Parietal lobe (tissue), 1 donor: Measurements from ENCODE around the gene DDX49. TPM values are rescaled to one million over a fixed set of nuclear protein-coding genes. Genes with fewer than 3 reads are reported as not detected.

ENCODE experiments used
- total RNA-seq: library from RNA; depleted of rRNA; stranded (reverse); fragments of >200 nt; gene quantifications from one replicate; pipeline ENCODE4 v1.2.3, GENCODE V29; 2014

Gene DDX49, protein sequence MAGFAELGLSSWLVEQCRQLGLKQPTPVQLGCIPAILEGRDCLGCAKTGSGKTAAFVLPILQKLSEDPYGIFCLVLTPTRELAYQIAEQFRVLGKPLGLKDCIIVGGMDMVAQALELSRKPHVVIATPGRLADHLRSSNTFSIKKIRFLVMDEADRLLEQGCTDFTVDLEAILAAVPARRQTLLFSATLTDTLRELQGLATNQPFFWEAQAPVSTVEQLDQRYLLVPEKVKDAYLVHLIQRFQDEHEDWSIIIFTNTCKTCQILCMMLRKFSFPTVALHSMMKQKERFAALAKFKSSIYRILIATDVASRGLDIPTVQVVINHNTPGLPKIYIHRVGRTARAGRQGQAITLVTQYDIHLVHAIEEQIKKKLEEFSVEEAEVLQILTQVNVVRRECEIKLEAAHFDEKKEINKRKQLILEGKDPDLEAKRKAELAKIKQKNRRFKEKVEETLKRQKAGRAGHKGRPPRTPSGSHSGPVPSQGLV
- total RNA-seq, result 59.5 TPM

DNA sequence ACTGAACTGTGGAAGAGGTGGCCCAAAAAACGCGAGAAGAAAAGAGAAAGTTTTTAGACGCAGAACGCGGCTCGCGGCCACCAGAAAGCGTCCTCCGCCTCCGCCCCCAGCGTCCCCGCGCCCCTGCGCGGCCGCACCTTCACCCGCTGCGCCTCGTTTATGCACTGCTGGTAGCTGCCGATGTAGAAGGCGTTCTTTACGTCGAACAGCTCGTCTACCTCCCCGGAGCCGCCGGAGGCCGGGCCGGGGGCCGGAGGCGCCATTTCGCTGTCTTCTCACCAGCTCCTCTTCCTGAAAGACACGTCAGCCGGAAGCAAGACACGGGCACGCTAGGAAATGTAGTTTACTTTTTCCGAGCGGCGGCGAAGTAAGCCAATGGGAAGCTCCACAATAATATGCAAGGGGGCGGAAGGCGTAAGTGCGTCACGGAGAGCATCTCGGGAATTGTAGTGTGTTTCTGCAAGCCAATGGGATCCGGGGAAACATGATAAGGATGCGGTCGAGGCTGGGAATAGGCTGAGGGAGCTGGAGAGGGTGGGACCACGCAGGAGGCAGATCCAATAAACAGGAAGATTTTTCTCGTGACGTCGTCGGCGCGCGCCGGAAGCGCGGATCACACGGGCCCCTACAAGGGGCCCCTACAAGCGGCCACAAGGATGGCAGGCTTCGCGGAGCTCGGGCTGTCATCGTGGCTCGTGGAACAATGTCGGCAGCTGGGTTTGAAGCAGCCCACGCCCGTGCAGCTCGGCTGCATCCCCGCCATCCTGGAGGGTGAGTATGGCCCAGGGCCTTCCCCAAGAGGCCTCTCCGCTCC, at the start of gene DDX49, which contains the start of gene COPE:
Gene DDX49, plus strand, starts transcription at position 630 of the 814 bp plus-strand sequence. Its CDS starts 27 bp downstream, at position 657.
Gene COPE, minus strand, starts transcription at position 302 of the 814 bp plus-strand sequence. Its CDS starts 39 bp downstream, at position 263.

DNA sequence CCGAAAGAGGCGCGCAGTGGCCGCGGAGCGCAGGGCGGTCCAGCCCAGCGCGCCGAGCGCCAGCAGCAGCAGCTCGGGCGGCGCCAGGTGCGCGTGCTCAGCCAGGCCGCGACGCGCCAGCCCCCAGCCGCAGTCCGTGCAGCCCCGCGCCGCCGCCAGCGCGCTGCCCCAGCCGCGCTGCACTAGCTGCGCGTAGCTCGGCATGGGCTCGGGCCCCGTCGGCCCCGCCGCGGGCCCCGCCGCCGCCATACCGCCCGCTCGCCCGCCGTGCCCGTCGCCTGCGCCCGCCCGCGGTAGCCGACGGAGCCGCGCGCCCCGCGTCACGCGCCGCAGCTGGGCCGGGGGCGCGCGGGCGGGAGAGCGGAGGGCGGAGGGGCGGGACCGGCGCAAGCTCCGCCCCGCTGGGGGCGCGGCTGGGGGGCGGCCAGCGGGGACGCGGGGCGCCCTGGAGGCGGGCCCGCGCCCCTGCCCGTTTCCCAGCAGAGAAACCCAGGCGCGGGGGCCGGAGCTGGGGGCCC, 23.6 kb upstream of the DDX49 start, which contains the start of gene CERS1:
Gene CERS1, minus strand, starts transcription at position 335 of the 518 bp plus-strand sequence. Its CDS starts 86 bp downstream, at position 249.

DNA sequence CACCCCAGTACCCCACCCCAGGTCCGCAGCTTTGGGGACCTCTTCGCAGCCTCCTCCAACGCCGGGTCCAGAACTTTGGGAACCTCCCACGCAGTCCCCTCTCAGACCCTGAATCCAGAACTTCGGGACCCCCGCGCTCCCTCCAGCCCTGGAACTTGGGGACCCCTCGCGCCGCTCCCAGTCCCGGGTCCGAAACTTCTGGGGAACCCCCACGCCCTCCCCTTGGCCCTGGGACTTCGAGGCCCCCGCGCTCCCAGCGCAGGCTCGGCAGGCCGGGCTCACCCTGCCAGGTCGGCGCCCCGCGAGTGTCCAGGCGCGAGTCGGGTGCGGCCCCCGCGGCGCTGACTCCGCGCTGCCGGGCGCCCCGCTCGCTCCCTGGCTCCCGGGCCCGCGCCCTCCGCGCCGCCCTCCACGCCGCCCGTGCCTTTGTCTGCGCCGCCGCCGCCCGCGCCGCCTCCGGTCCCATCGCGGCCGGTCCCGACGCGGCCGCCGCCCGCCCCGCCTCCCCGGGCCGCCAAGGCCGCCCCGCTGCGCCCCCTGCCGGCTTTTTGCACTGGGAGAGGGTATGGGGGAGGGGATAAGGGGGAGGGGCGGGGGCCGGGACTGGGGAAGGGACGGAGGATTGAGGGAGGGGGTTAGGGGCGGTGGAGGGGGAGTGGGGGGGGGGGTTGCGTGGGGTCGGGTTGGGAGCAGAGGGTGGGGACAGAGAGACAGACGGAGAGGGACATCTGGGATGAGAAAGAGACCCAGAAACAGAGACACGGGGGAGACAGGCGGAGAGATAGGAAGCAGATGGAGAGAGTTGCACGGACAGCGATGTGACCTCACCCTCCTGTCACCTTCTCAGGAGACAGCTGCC, 21.5 kb downstream of the DDX49 start, which contains the start of gene HOMER3:
Gene HOMER3, minus strand, starts transcription at position 449 of the 859 bp plus-strand sequence. CDS start 2,235 bp downstream, outside the sequence.

Other genes starting within 250 kb of the DDX49 start
- 17.2 TPM for gene CRTC1, start 236.0 kb upstream of the DDX49 start, total RNA-seq
- gene COMP, start 128.4 kb upstream of the DDX49 start, total RNA-seq, result not detected
- 51.6 TPM for gene UPF1, start 87.8 kb upstream of the DDX49 start, total RNA-seq
- gene CERS1, start 23.6 kb upstream of the DDX49 start, total RNA-seq, result 25.7 TPM
- gene COPE, start 328 bp upstream of the DDX49 start, total RNA-seq, result 90.8 TPM
- 24.4 TPM for gene HOMER3, start 21.5 kb downstream of the DDX49 start, total RNA-seq
- gene SUGP2, start 113.8 kb downstream of the DDX49 start, total RNA-seq, result 145 TPM
- gene ARMC6, start 113.9 kb downstream of the DDX49 start, total RNA-seq, result 56.0 TPM
- 16.3 TPM for gene SLC25A42, start 144.3 kb downstream of the DDX49 start, total RNA-seq
- 9.1 TPM for gene TMEM161A, start 218.8 kb downstream of the DDX49 start, total RNA-seq